GM18909 (cell line): ENCODE data around the gene GRK7.
"Not testable (repeated sequence)": the region's sequence is repeated elsewhere in the genome, so short reads cannot be mapped to it uniquely, and the experiment has no call there.

Experiments used
- ATAC-seq: cut with Tn5 transposase; IDR thresholded peaks from one replicate; pipeline ENCODE4 v1.9.1; 2021; ENCODE audit warnings: mild to moderate bottlenecking; ENCODE audit not compliant: unreplicated experiment, poor library complexity

GRK7 gene

GRCh38 chr3:141754032-141754431, 9.2 kb upstream of the GRK7 start:
- no peak for ATAC-seq

- ATAC-seq, result not testable (repeated sequence)
Measured at GRCh38 chr3:141762552-141762951, 656 bp upstream of the GRK7 start.

GRCh38 chr3:141764045-141764444, 837 bp downstream of the GRK7 start:
- ATAC-seq, result no peak

- no peak for ATAC-seq
Measured at GRCh38 chr3:141764465-141764864, 1.3 kb downstream of the GRK7 start.

GRCh38 chr3:141764986-141765385, 1.8 kb downstream of the GRK7 start:
- ATAC-seq, result no peak

GRCh38 chr3:141767066-141767465, 3.9 kb downstream of the GRK7 start:
- ATAC-seq, result no peak

GRCh38 chr3:141769221-141769894, 6.2 kb downstream of the GRK7 start:
- ATAC-seq, result no peak

- no peak for ATAC-seq
Measured at GRCh38 chr3:141773676-141774075, 10.5 kb downstream of the GRK7 start.

GRCh38 chr3:141776376-141776775, 13.2 kb downstream of the GRK7 start:
- ATAC-seq, result no peak

GRCh38 chr3:141776885-141777284, 13.7 kb downstream of the GRK7 start:
- no peak for ATAC-seq

- no peak for ATAC-seq
Measured at GRCh38 chr3:141777957-141778813, 15.0 kb downstream of the GRK7 start.

- ATAC-seq, result no peak
Measured at GRCh38 chr3:141779667-141780066, 16.5 kb downstream of the GRK7 start.

GRCh38 chr3:141782386-141782932, 19.3 kb downstream of the GRK7 start:
- no peak for ATAC-seq

- no peak for ATAC-seq
Measured at GRCh38 chr3:141783632-141784031, 20.4 kb downstream of the GRK7 start.

- no peak for ATAC-seq
Measured at GRCh38 chr3:141784096-141784495, 20.9 kb downstream of the GRK7 start.

- ATAC-seq, result no peak
Measured at GRCh38 chr3:141784531-141784930, 21.3 kb downstream of the GRK7 start.

GRCh38 chr3:141788149-141788548, 24.9 kb downstream of the GRK7 start:
- ATAC-seq, result no peak

GRCh38 chr3:141788750-141789149, 25.5 kb downstream of the GRK7 start:
- ATAC-seq, result not testable (repeated sequence)

- ATAC-seq, result no peak
Measured at GRCh38 chr3:141789281-141789680, 26.1 kb downstream of the GRK7 start.

- ATAC-seq, result no peak
Measured at GRCh38 chr3:141790171-141790570, 27.0 kb downstream of the GRK7 start.

GRCh38 chr3:141792495-141792894, 29.3 kb downstream of the GRK7 start:
- no peak for ATAC-seq
